ENCODE results near the gene PHPT1. TPM values are rescaled to one million over a fixed set of nuclear protein-coding genes. Genes with fewer than 3 reads are reported as not detected.

The PHPT1 gene
- total and polyA plus RNA-seq, 2 of the 13 experiments (the other 11 are each of a cell fraction or from before 2014, with no cell fraction given) = 189 to 192 TPM

DNA sequence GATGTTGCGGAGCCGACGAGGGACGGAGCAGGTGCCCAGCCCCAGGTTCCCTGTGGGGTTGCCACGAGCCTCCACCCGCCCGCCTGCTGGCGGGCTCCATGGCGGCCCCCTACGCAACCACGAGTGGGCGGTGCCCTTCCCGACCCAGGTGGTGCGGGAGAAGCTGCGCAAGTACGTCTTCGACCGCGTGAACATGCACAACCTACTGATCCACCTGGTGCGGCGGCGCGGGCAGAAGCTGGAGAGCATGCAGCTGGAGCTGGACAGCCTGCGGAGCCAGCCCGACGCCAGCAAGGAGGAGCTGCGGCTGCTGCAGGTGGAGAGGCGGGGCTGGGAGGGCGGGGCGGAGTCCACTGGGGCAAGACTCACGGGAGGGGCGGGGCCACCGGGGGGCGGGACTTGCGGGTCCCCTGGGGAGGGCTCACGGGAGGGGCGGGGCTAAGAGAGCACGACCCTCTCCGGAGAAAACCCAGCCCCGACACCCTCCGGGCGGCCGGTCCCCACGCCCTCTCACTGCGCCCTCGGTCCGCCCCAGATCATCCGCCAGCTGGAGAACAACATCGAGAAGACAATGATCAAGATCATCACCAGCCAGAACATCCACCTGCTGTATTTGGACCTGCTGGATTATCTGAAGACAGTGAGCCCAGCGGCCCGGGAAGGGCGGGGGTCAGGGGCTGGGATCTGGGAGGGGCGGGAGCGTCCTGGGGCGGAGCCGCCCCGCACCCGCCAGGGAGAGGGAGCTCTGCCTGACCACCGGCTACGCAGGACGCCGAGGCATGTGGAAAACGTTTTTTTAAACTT, 49.2 kb upstream of the PHPT1 start (continued):
- TF ChIP-seq ZNF792 (CRISPR knock-in tag; IDR thresholded peaks at IDR 0.05) (peak; percentile 52; the same call in 1 of the 2 replicates), ZNF143 (CRISPR knock-in tag; IDR thresholded peaks at IDR 0.05) (no peak; the same call in 1 of the 2 replicates), ETV5 (CRISPR knock-in tag; IDR thresholded peaks at IDR 0.05; ENCODE audit: borderline replicate concordance) (no peak), ZNF576 (CRISPR knock-in tag; IDR thresholded peaks at IDR 0.05) (no peak), FUBP1 (CRISPR knock-in tag; IDR thresholded peaks at IDR 0.05; ENCODE audit: borderline replicate concordance) (no peak), NKX3-1 (CRISPR knock-in tag; IDR thresholded peaks at IDR 0.05) (0 out of 2 replicates have a peak, but pooled peaks have one; percentile 25), HNF4A (CRISPR knock-in tag; IDR thresholded peaks at IDR 0.05) (no peak), ZNF709 (CRISPR knock-in tag; IDR thresholded peaks at IDR 0.05) (peak; percentile 95; the same call in 1 of the 2 replicates), ZNF674 (CRISPR knock-in tag; IDR thresholded peaks at IDR 0.05; ENCODE audit: low read depth) (0 out of 2 replicates have a peak, but pooled peaks have one; percentile 31), MAZ (IDR thresholded peaks at IDR 0.05; ENCODE audit: borderline replicate concordance, low read depth, low read length) (no peak; the same call in 1 of the 2 replicates), MAZ (CRISPR knock-in tag; IDR thresholded peaks at IDR 0.05; ENCODE audit: low read depth) (peak; percentile 34), REPIN1 (CRISPR knock-in tag; IDR thresholded peaks at IDR 0.05; ENCODE audit: borderline replicate concordance, low read depth) (0 out of 2 replicates have a peak, but pooled peaks have one; percentile 27)
- TF ChIP-seq, protein P1, sequence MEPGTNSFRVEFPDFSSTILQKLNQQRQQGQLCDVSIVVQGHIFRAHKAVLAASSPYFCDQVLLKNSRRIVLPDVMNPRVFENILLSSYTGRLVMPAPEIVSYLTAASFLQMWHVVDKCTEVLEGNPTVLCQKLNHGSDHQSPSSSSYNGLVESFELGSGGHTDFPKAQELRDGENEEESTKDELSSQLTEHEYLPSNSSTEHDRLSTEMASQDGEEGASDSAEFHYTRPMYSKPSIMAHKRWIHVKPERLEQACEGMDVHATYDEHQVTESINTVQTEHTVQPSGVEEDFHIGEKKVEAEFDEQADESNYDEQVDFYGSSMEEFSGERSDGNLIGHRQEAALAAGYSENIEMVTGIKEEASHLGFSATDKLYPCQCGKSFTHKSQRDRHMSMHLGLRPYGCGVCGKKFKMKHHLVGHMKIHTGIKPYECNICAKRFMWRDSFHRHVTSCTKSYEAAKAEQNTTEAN (CRISPR knock-in tag; conservative IDR thresholded peaks at IDR 0.05) = 0 out of 2 replicates have a peak, but pooled peaks have one; percentile 30
- TF ChIP-seq, protein P2, sequence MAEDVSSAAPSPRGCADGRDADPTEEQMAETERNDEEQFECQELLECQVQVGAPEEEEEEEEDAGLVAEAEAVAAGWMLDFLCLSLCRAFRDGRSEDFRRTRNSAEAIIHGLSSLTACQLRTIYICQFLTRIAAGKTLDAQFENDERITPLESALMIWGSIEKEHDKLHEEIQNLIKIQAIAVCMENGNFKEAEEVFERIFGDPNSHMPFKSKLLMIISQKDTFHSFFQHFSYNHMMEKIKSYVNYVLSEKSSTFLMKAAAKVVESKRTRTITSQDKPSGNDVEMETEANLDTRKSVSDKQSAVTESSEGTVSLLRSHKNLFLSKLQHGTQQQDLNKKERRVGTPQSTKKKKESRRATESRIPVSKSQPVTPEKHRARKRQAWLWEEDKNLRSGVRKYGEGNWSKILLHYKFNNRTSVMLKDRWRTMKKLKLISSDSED (CRISPR knock-in tag; IDR thresholded peaks at IDR 0.05) = 0 out of 2 replicates have a peak, but pooled peaks have one; percentile 38
- TF ChIP-seq, protein P3, sequence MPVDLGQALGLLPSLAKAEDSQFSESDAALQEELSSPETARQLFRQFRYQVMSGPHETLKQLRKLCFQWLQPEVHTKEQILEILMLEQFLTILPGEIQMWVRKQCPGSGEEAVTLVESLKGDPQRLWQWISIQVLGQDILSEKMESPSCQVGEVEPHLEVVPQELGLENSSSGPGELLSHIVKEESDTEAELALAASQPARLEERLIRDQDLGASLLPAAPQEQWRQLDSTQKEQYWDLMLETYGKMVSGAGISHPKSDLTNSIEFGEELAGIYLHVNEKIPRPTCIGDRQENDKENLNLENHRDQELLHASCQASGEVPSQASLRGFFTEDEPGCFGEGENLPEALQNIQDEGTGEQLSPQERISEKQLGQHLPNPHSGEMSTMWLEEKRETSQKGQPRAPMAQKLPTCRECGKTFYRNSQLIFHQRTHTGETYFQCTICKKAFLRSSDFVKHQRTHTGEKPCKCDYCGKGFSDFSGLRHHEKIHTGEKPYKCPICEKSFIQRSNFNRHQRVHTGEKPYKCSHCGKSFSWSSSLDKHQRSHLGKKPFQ (CRISPR knock-in tag; IDR thresholded peaks at IDR 0.05; ENCODE audit: insufficient replicate concordance) = peak; percentile 56
- TF ChIP-seq, protein P4, sequence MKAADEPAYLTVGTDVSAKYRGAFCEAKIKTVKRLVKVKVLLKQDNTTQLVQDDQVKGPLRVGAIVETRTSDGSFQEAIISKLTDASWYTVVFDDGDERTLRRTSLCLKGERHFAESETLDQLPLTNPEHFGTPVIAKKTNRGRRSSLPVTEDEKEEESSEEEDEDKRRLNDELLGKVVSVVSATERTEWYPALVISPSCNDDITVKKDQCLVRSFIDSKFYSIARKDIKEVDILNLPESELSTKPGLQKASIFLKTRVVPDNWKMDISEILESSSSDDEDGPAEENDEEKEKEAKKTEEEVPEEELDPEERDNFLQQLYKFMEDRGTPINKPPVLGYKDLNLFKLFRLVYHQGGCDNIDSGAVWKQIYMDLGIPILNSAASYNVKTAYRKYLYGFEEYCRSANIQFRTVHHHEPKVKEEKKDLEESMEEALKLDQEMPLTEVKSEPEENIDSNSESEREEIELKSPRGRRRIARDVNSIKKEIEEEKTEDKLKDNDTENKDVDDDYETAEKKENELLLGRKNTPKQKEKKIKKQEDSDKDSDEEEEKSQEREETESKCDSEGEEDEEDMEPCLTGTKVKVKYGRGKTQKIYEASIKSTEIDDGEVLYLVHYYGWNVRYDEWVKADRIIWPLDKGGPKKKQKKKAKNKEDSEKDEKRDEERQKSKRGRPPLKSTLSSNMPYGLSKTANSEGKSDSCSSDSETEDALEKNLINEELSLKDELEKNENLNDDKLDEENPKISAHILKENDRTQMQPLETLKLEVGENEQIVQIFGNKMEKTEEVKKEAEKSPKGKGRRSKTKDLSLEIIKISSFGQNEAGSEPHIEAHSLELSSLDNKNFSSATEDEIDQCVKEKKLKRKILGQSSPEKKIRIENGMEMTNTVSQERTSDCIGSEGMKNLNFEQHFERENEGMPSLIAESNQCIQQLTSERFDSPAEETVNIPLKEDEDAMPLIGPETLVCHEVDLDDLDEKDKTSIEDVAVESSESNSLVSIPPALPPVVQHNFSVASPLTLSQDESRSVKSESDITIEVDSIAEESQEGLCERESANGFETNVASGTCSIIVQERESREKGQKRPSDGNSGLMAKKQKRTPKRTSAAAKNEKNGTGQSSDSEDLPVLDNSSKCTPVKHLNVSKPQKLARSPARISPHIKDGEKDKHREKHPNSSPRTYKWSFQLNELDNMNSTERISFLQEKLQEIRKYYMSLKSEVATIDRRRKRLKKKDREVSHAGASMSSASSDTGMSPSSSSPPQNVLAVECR (CRISPR knock-in tag; IDR thresholded peaks at IDR 0.05; ENCODE audit: borderline replicate concordance) = peak; percentile 15; the same call in 1 of the 2 replicates

Measured in HepG2 (cell line).